Measurements from ENCODE around the gene ZBTB20. TPM values are rescaled to one million over a fixed set of nuclear protein-coding genes. Genes with fewer than 3 reads are reported as not detected.

The ZBTB20 gene
- total and polyA plus RNA-seq, 8 donors: 0.15 to 149 (median 38.5) TPM

GRCh38 chr3:114421204-114421603 lies 725.9 kb downstream of the ZBTB20 start:
- Histone ChIP-seq H3K27ac (peak overlapping the region in 1 of 5 donors; percentile 10), H3K27me3 (no peaks in the 10 kb centered on the region), H3K4me3 (no peak overlapping the region), H3K9me3 (no peaks in the 10 kb centered on the region), H3K4me1 (peaks cover 0 to 31% (median 17%) of the 10 kb centered on the region in 4 donors), H3K36me3 (no peaks in the 10 kb centered on the region)
- intact Hi-C loops (cut with DNase I; ENCODE audit: low total_unique reads): no loop called here
- DNase-seq: no peak
- 59 to 79% (median 72%) methylated on average over 7 of the region's 7 CpGs for WGBS, 5 donors
- TF ChIP-seq POLR2A (IDR thresholded peaks at IDR 0.05) (no peak), POLR2AphosphoS5 (IDR thresholded peaks at IDR 0.05) (no peak), EP300 (IDR thresholded peaks at IDR 0.05) (no peak), CTCF (IDR thresholded peaks at IDR 0.05) (no peak)

- Histone ChIP-seq H3K27ac (no peak overlapping the region), H3K4me1 (peaks cover 0 to 31% (median 17%) of the 10 kb centered on the region in 4 donors), H3K4me3 (no peak overlapping the region), H3K27me3 (no peaks in the 10 kb centered on the region), H3K9me3 (no peaks in the 10 kb centered on the region), H3K36me3 (no peaks in the 10 kb centered on the region)
- 71 to 81% (median 78%) methylated on average over 3 of the region's 3 CpGs for WGBS, 5 donors
- no peak for DNase-seq
- intact Hi-C loops (cut with DNase I; ENCODE audit: low total_unique reads): no loop called here
- TF ChIP-seq CTCF (IDR thresholded peaks at IDR 0.05) (no peak), POLR2A (IDR thresholded peaks at IDR 0.05) (no peak), EP300 (IDR thresholded peaks at IDR 0.05) (no peak), POLR2AphosphoS5 (IDR thresholded peaks at IDR 0.05) (no peak)
These were observed 727.0 kb downstream of the ZBTB20 start for GRCh38 chr3:114420072-114420471.

GRCh38 chr3:114418724-114419543 lies 728.2 kb downstream of the ZBTB20 start:
- Histone ChIP-seq H3K9me3 (no peaks in the 10 kb centered on the region), H3K27ac (peak overlapping the region in 3 of 5 donors; percentile 16 to 67 (median 52)), H3K4me1 (peaks cover 0 to 26% (median 12%) of the 10 kb centered on the region in 4 donors), H3K36me3 (no peaks in the 10 kb centered on the region), H3K27me3 (no peaks in the 10 kb centered on the region), H3K4me3 (peak overlapping the region in 1 of 4 donors; percentile 14)
- intact Hi-C loops (cut with DNase I; ENCODE audit: low total_unique reads): no loop called here
- TF ChIP-seq POLR2A (IDR thresholded peaks at IDR 0.05) (no peak), CTCF (IDR thresholded peaks at IDR 0.05) (peak in 5 of 7 experiments; percentile 59 to 84 (median 83)), POLR2AphosphoS5 (IDR thresholded peaks at IDR 0.05) (peak in 1 of 3 donors; percentile 69)
- WGBS, 5 donors: 30 to 34% (median 30%) methylated on average over 8 of the region's 8 CpGs
- peak in 1 of 2 donors; percentile 87 for DNase-seq

GRCh38 chr3:114418107-114418506 lies 729.0 kb downstream of the ZBTB20 start:
- Histone ChIP-seq H3K4me1 (peaks cover 0 to 25% (median 10%) of the 10 kb centered on the region in 4 donors), H3K27ac (peak overlapping the region in 2 of 5 donors; percentile 52 to 67), H3K4me3 (no peak overlapping the region), H3K36me3 (no peaks in the 10 kb centered on the region), H3K9me3 (no peaks in the 10 kb centered on the region), H3K27me3 (no peaks in the 10 kb centered on the region)
- intact Hi-C loops (cut with DNase I; ENCODE audit: low total_unique reads): no loop called here
- no peak for DNase-seq
- TF ChIP-seq POLR2A (IDR thresholded peaks at IDR 0.05) (no peak), EP300 (IDR thresholded peaks at IDR 0.05) (no peak), POLR2AphosphoS5 (IDR thresholded peaks at IDR 0.05) (no peak), CTCF (IDR thresholded peaks at IDR 0.05) (no peak)

Data from stomach (tissue), 9 donors.